NCI-H1105 treated with DMSO at 0.1 percent for 48 hours (cell line): Measurements from ENCODE around the gene DUSP7.

Experiments used
- DNase-seq: peaks from one replicate; lab custom pipeline; 2025; lab: John Stamatoyannopoulos, UW

The DUSP7 gene, protein sequence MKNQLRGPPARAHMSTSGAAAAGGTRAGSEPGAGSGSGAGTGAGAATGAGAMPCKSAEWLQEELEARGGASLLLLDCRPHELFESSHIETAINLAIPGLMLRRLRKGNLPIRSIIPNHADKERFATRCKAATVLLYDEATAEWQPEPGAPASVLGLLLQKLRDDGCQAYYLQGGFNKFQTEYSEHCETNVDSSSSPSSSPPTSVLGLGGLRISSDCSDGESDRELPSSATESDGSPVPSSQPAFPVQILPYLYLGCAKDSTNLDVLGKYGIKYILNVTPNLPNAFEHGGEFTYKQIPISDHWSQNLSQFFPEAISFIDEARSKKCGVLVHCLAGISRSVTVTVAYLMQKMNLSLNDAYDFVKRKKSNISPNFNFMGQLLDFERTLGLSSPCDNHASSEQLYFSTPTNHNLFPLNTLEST

GRCh38 chr3:52056521-52056967 is at the start of gene DUSP7:
DUSP7 (minus strand) TSS chr3:52056571; CDS start chr3:52056366, 205 bp downstream.
- peak; percentile 28 for DNase-seq

DNA sequence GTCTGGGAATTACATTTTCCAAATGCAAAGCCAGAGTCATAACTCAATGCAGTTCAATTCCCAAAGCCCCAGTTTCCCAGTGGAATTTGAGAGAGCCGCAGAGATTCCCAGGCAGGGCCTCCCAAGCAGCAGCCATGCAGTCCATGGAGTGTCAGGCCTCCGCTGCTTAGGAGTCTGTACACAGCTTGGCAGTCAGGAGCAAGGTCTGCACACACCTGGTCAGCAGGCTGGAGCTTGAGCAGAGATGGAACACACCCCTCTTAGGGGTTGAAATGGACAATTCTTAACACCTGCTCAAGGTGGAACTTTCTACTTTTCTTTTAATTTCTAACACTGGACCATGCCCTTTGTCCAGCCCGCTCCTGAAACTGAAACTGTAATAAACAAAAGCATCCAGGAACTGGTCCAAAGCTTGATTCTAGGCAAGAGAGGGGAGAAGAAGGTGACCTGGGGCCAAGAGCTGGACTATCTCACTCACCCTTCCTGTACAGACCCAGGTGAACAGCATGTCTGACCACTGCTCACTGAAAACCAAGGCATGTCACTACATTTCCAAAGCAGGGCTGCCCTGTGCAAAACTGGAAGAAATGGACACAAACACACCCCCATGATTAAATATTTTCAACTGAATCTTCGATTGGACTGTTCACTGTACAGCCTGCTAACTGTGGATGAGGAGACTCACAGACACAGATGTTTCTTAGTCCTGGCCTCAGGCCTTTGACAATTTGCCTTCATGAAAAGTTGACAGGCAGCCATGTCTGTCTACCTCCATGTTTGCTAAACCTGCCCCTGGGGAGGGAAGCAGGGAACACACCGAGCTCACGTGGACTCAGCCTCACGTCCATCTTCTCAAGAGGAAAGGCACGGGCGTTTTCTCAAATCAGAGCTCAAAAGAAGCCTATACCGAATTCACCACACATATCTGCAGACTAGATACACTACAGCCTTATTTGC is 48.6 kb upstream of the DUSP7 start:
- DNase-seq = no peak

- no peak for DNase-seq
Measured at GRCh38 chr3:52102934-52103333, 46.6 kb upstream of the DUSP7 start.

DNA sequence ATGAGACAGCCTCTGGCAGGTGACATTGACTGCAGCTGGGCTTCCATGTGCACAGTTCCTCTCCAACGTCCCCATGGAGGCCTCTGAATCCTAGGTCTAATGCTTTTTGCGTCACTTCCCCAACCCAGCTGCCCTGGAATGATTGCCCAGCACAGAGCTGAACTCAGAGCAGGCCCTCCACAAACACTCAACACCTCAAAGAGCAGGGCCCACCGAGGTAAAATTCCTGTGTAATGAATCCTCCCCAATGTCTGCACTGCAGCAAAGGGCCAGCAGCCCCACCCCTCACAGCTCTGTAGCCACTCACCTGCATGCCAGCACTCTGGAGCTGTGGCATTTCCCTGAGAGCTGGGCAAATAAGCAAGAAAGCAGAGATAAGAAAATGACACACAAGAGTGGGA is 42.6 kb upstream of the DUSP7 start:
- DNase-seq = no peak

DNA sequence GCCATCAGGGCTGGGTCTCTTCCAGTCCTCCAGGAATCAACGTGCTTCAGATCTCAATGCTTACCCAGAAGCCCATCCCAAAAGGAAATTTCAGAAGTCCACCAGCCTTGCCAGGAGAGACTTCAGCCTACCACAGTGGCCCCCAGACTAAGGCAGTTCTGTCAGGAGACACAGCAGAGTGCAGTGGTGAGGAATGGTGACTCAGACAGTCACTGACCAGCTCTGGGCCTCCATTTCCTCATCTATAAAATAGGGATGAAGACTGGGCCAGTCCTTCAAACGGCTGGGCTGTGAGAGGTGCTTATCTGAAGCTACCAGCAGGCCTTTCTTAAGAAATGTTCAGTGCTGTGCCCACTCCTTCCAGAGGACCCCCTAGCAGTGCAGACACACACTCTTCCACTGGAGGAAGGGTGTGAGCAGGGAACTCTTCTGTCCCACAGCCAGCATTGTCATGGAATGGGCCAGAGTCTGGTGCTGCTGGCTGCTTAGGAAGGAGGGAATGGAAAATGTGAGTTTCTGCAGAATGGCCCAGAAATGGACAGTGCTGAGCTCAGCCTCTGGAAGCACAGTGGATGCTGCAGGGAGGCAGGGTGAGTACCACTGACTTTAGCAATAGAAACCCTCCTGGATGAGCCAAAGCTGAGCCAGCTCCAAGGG is 41.6 kb upstream of the DUSP7 start:
- DNase-seq = no peak

DNA sequence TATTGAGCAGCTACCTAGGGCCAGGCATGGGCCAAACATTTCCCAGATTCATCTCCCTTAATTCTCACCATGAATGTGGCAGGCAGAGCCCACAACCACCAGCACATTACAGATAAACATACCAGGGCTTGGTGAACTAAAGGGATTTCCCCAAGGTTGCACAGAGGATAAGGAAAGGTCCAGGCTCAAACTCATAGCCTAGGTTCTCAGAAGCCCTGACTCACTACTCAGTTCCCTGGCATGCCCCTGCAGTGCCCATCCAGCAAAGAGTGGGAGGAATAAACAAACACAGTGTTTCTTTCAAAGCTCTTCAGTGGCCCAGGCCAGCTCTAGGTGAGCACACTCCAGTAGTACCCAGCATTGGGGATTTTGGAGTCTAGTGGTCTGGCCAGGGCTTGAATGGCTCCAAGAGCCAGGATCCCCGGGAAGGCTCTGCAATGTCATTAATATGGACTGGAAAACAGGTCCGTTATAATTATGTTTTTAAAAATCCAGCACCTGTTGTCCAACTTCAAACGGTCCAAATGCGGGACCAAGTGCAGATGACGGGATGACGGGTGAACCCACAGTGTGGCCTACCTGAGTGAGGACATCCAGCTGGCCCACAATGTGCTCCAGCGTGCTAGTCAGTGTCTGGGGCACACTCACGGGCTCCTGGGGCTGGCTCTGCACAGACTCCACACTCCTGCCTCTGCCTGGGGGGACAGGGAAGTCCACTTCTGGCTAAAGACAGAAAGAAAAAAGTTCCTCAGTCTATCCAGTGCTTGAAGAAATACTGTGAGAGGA is 39.8 kb upstream of the DUSP7 start:
- no peak for DNase-seq

DNA sequence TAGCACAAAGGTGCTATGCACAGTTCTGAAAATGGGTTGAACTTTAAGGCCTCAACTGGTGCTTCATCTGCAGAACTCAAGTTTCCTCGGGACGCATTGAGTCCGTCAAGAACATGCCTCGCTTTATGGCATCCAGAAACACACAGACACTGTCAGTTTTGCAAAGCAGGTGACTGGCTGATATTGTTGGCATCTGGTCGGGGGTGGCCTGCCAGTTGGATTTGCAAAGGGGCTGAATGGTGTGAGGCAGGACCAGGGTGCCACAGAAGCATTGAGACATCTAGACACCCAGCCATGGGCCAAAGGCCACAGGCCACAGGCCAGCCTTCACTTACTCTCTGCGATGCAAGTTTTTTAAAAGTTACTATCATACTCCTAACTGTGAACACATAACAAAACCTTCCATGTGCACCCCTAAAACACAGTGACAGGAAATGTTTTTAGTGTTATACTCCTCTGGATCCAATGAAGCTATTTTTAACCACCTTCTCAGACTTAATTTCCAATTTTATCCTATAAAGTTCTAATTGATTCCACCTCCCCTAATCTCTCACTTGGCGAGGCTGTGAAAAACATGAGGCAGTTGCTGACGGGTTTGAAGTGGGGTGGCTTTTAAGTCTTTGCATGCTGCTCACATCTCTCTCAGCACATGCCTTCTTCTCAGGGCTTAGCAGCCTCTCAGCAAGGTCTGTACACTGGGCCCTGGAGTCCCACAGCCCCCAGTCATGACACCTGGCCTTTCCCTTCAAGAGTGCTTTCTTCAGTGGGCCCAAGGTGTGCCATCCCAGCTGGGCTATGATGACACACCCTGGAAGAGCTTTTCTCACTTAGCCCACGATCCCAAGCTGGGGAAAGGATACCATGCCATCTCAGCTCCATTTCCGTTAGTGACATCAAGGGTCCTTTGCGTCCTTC is 38.5 kb upstream of the DUSP7 start:
- DNase-seq = no peak

DNA sequence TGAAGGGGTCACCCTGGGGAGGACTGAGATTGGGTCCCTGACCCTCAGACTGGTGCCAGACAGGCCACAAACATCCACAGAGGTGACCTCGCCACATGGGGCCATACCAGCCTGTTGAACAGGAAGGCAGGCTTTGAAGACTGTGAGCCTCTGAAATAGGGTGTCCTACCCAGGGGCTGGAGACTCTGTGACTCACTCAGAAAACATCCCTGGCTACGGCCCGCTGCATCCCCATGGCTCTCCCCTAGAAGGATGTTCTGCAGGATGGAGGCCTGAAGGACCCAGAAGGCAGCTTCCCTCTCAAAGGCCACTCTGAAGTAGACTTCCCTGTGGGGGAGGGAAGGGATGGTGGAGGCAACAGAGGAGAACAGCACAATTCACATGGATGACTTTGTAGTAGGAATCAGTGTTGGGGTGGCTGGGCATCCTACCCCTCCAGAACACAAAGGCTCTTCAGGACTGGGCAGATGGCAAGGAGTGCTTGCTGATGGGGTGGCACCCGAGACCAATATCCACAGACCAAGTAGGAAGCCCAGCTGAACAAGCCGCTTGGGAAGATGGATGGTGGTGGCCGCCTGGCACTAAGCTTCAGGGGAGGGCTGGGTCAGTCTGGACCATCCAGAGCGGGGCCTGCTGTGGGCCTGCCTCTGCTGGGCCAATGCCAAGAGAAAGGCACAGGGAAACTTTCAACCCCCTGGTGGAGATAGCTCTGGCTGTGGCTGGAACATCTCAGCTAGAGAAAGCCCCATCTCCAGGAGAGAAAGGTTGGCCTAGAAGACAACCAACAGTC is 37.6 kb upstream of the DUSP7 start:
- DNase-seq = no peak

DNA sequence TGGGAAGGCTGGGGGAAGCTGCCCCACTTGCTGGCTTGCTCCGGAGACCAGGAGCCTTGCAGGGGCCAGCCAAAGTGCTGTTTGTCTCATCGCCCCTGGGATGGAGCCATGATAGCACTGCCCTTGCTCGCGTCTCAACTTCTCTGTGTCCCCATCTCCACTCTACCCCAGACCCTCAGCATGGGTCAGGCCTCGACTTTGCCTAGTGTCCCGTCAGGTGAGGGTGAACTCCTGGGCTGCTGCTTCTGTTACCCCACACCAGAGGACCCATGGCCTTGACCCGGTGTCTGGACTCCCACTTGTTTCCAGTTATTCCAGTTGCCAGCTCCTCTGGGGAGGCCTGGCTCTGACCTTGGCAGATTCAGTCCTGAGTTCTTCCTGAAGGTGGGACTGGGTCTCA is 36.5 kb upstream of the DUSP7 start:
- no peak for DNase-seq

- DNase-seq = no peak
Measured at GRCh38 chr3:52092271-52092660, 35.9 kb upstream of the DUSP7 start.

GRCh38 chr3:52091586-52092270 is 35.4 kb upstream of the DUSP7 start:
- no peak for DNase-seq

- DNase-seq = no peak
Measured at GRCh38 chr3:52090933-52091468, 34.6 kb upstream of the DUSP7 start.

- DNase-seq = no peak
Measured at GRCh38 chr3:52090131-52090932, 34.0 kb upstream of the DUSP7 start.

- no peak for DNase-seq
Measured at GRCh38 chr3:52089691-52090090, 33.3 kb upstream of the DUSP7 start.

GRCh38 chr3:52088445-52089367 is 32.3 kb upstream of the DUSP7 start:
- no peak for DNase-seq

DNA sequence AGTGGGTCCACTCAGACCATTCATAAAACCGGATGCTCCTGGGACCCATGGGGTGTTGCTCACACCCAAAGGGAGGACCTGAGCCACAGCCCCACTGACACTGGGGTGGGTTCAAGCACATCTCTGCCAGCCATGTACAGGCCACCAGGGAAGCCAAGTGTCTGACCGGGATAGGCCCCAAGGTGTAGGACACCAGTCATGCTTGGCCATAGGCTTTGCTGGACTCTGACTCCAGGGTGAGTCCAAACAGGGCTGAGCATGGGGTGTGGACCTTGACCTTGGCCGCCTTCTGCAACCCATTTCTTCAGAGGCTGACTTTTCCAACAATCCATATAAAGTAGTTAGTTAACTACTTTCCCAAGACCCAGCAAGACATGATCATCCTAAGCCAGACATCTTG is 31.4 kb upstream of the DUSP7 start:
- no peak for DNase-seq
